Liver (tissue), 9 donors: ENCODE measurements around the gene IFNA16. TPM values are rescaled to one million over a fixed set of nuclear protein-coding genes. Genes with fewer than 3 reads are reported as not detected.
"Not testable (repeated sequence)": the region's sequence is repeated elsewhere in the genome, so short reads cannot be mapped to it uniquely, and the experiment has no call there.

Experiments
- DNase-seq: peaks from one replicate; pipeline ENCODE4 v3.0.0-alpha.2; 2017; ENCODE audit warnings: low spot score
- H3K27ac ChIP-seq, 2 donors: one replicate each; pipeline ENCODE4 v1.7.0; 2013; ENCODE audit warnings: inconsistent platforms in 2 of 2, low read length in 2 of 2, control low read depth in 1 of 2, low read depth in 1 of 2, mild to moderate bottlenecking in 1 of 2
- H3K27me3 ChIP-seq, 4 donors: one replicate each; pipeline versions ENCODE4 v1.6.1 to v1.7.0; 2013; ENCODE audit warnings: low read length in 3 of 4, inconsistent platforms in 1 of 4, mild to moderate bottlenecking in 1 of 4, moderate library complexity in 1 of 4; ENCODE audit not compliant: control insufficient read depth in 4 of 4, insufficient read depth in 4 of 4
- H3K36me3 ChIP-seq, 4 donors: one replicate each; pipeline versions ENCODE4 v1.6.1 to v1.7.0; 2013; ENCODE audit warnings: low read length in 3 of 4, mild to moderate bottlenecking in 3 of 4, low read depth in 1 of 4, moderate library complexity in 1 of 4; ENCODE audit not compliant: control insufficient read depth in 4 of 4, insufficient read depth in 3 of 4
- H3K4me1 ChIP-seq, 4 donors: one replicate each; pipeline versions ENCODE4 v1.6.1 to v1.7.0; 2013; ENCODE audit warnings: low read length in 3 of 4, mild to moderate bottlenecking in 3 of 4, moderate library complexity in 1 of 4; ENCODE audit not compliant: control insufficient read depth in 4 of 4, insufficient read depth in 4 of 4
- H3K4me3 ChIP-seq, 3 donors: one replicate each; pipeline versions ENCODE4 v1.6.1 to v1.7.0; 2013; ENCODE audit warnings: low read length in 3 of 3, control low read depth in 1 of 3, low read depth in 1 of 3, mild to moderate bottlenecking in 1 of 3
- H3K9ac ChIP-seq, 2 donors: one replicate each; pipeline ENCODE4 v1.7.0; 2013; ENCODE audit warnings: low read length in 2 of 2, mild to moderate bottlenecking in 2 of 2, moderate library complexity in 2 of 2, control low read depth in 1 of 2, low read depth in 1 of 2
- H3K9me3 ChIP-seq, 4 donors: one replicate each; pipeline versions ENCODE4 v1.6.1 to v1.7.0; 2013; ENCODE audit warnings: low read length in 3 of 4; ENCODE audit not compliant: control insufficient read depth in 4 of 4
- EGR1 ChIP-seq, 2 donors: IDR thresholded peaks; 2 replicates each; pipeline ENCODE4 v1.6.1; 2016 to 2018; ENCODE audit warnings: antibody characterized with exemption in 2 of 2, low read depth in 2 of 2
- FOXA1 ChIP-seq: IDR thresholded peaks from 2 replicates; pipeline ENCODE4 v1.6.1; 2016; ENCODE audit warnings: antibody characterized with exemption
- FOXA2 ChIP-seq: IDR thresholded peaks from 2 replicates; pipeline ENCODE4 v1.6.1; 2016; ENCODE audit warnings: antibody characterized with exemption
- GABPA ChIP-seq, 2 donors: IDR thresholded peaks in 1 of 2; conservative IDR thresholded peaks in 1 of 2; 2 replicates each; pipeline ENCODE4 v1.6.1; 2016; ENCODE audit warnings: antibody characterized with exemption in 2 of 2, mild to moderate bottlenecking in 1 of 2, moderate library complexity in 1 of 2
- HNF4A ChIP-seq, 2 donors: conservative IDR thresholded peaks; 2 replicates each; pipeline ENCODE4 v1.6.1; 2016; ENCODE audit warnings: antibody characterized with exemption in 2 of 2, mild to moderate bottlenecking in 2 of 2
- HNF4G ChIP-seq: IDR thresholded peaks from 2 replicates; pipeline ENCODE4 v1.6.1; 2016; ENCODE audit warnings: antibody characterized with exemption
- JUND ChIP-seq, 2 donors: IDR thresholded peaks; 2 replicates each; pipeline ENCODE4 v1.6.1; 2016; ENCODE audit warnings: antibody characterized with exemption in 2 of 2
- NR2F2 ChIP-seq: IDR thresholded peaks from 2 replicates; pipeline ENCODE4 v1.6.1; 2016; ENCODE audit warnings: antibody characterized with exemption
- RAD21 ChIP-seq, 2 donors: IDR thresholded peaks; 2 replicates each; pipeline ENCODE4 v1.6.1; 2016; ENCODE audit warnings: antibody characterized with exemption in 2 of 2, mild to moderate bottlenecking in 2 of 2
- RXRA ChIP-seq, 2 donors: IDR thresholded peaks; 2 replicates each; pipeline ENCODE4 v1.6.1; 2017 to 2018; ENCODE audit warnings: antibody characterized with exemption in 2 of 2, mild to moderate bottlenecking in 1 of 2
- SP1 ChIP-seq: IDR thresholded peaks from 2 replicates; pipeline ENCODE4 v1.6.1; 2018; ENCODE audit warnings: antibody characterized with exemption, mild to moderate bottlenecking
- TAF1 ChIP-seq: conservative IDR thresholded peaks from 2 replicates; pipeline ENCODE4 v1.6.1; 2016; ENCODE audit warnings: antibody characterized with exemption, mild to moderate bottlenecking
- YY1 ChIP-seq: IDR thresholded peaks from 2 replicates; pipeline ENCODE4 v1.6.1; 2016; ENCODE audit warnings: antibody characterized with exemption, mild to moderate bottlenecking
- WGBS: extraction: QIAGEN DNeasy Blood & Tissue Kit; methylation state at CpG from one replicate; pipeline ENCODE4 v1.1.7; 2013; 5-methylcytosine and 5-hydroxymethylcytosine counted together
- polyA plus RNA-seq, 2 donors: library from polyadenylated mRNA; stranded (reverse) in 1 of 2; unstranded in 1 of 2; fragments of 200-250 nt in 1 of 2; fragments of >200 nt in 1 of 2; fragmentation: Nextera tagmentation in 1 of 2; extraction: Ambion mirVana in 1 of 2; gene quantifications; one replicate each; pipeline versions ENCODE4 v1.2.1 to v1.2.3, GENCODE V29; 2013 to 2015
- total RNA-seq, 2 donors: library from RNA; depleted of rRNA; stranded (reverse); fragments of >200 nt; gene quantifications; one replicate each; pipeline ENCODE4 v1.2.3, GENCODE V29; 2014
- TF ChIP-seq, protein P1 (sequence below): IDR thresholded peaks from 2 replicates; pipeline ENCODE4 v1.6.1; 2016; ENCODE audit warnings: antibody characterized with exemption, mild to moderate bottlenecking
- TF ChIP-seq, protein P2 (sequence below): fragments of 150-350 bp; IDR thresholded peaks from 2 replicates; pipeline ENCODE4 v1.5.1; 2017; ENCODE audit warnings: improper control_type of control experiment, low read depth, low read length; ENCODE audit not compliant: missing input control
- TF ChIP-seq, protein P3 (sequence below): IDR thresholded peaks from 2 replicates; pipeline ENCODE4 v1.6.1; 2016; ENCODE audit warnings: antibody characterized with exemption
- donor health status: healthy.
- donor health status: healthy.
- donor health status: healthy.
- donor health status: healthy.
- donor health status: healthy.

The IFNA16 gene
- total and polyA plus RNA-seq, 4 donors = not detected

DNA sequence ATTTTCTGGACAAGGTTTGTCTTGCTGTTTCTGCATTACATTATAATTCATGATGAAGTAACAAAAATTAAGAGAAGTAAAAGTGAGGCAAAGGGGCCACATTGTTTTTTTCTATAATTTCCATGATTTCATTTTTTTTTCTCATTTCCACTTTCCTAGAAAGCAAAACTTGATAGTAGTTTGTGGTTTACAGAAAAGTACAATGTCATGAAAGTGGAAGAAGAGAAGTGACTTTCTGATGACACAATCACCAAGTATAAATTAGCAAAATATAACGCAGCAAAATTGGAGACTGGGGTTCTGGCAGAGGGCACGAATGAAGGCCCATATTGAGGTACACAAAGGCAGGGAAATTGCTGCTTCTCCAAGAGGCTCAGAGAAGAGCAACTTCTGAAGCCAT, 27.7 kb upstream of the IFNA16 start:
- Histone ChIP-seq H3K4me1 (no peaks in the 10 kb centered on the region), H3K36me3 (no peaks in the 10 kb centered on the region), H3K27me3 (peaks cover 0 to under 1% (median 0%) of the 10 kb centered on the region in 4 donors), H3K9me3 (no peaks in the 10 kb centered on the region), H3K27ac (no peak overlapping the region), H3K4me3 (no peak overlapping the region), H3K9ac (no peak overlapping the region)
- TF ChIP-seq RAD21 (IDR thresholded peaks at IDR 0.05) (no peak), SP1 (no peak), TAF1 (no peak), JUND (IDR thresholded peaks at IDR 0.05) (no peak), EGR1 (IDR thresholded peaks at IDR 0.05; ENCODE audit: low read depth in 2 of 2) (no peak)
- TF ChIP-seq, protein P1, sequence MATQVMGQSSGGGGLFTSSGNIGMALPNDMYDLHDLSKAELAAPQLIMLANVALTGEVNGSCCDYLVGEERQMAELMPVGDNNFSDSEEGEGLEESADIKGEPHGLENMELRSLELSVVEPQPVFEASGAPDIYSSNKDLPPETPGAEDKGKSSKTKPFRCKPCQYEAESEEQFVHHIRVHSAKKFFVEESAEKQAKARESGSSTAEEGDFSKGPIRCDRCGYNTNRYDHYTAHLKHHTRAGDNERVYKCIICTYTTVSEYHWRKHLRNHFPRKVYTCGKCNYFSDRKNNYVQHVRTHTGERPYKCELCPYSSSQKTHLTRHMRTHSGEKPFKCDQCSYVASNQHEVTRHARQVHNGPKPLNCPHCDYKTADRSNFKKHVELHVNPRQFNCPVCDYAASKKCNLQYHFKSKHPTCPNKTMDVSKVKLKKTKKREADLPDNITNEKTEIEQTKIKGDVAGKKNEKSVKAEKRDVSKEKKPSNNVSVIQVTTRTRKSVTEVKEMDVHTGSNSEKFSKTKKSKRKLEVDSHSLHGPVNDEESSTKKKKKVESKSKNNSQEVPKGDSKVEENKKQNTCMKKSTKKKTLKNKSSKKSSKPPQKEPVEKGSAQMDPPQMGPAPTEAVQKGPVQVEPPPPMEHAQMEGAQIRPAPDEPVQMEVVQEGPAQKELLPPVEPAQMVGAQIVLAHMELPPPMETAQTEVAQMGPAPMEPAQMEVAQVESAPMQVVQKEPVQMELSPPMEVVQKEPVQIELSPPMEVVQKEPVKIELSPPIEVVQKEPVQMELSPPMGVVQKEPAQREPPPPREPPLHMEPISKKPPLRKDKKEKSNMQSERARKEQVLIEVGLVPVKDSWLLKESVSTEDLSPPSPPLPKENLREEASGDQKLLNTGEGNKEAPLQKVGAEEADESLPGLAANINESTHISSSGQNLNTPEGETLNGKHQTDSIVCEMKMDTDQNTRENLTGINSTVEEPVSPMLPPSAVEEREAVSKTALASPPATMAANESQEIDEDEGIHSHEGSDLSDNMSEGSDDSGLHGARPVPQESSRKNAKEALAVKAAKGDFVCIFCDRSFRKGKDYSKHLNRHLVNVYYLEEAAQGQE = no peak
- WGBS = 39% methylated on average over 2 of the region's 2 CpGs
- DNase-seq = no peak

DNA sequence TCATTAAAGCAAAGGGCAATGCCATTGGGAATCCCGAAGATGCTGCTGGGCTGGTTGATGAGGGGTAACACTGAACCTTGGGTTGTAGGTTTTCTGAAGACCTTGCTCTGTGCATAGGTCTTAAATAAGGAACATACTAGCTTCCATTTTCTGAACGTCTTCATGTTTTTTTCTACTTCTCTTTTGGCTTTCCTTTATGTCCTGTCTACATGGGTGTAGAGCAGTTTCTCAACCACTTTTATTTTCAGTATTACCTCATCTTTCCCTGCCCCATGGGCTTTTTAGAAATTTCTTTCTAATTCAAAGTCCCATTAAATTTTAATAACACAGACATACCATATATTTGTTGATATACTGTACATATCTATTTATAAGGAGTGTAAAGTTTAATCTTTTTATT, 22.8 kb upstream of the IFNA16 start, which contains the start of gene IFNA14:
TSS of gene IFNA14 (minus strand) at position 95 of the 400 bp plus-strand sequence. CDS start at position 25, 70 bp downstream.
- no peak within 1 kb of the TSS for H3K4me3 ChIP-seq
- no peaks in the 10 kb centered on the region for H3K36me3 ChIP-seq
- no peak within 1 kb of the TSS for H3K27ac ChIP-seq
- no peak within 1 kb of the TSS for H3K9ac ChIP-seq
- no peaks in the 10 kb centered on the region for H3K4me1 ChIP-seq
- no peak for TF ChIP-seq RXRA (IDR thresholded peaks at IDR 0.05)
- TF ChIP-seq NR2F2 = no peak
- TF ChIP-seq FOXA1 = no peak
- TF ChIP-seq FOXA2 = no peak
- TF ChIP-seq GABPA (IDR thresholded peaks at IDR 0.05 in 1 of 2, conservative IDR thresholded peaks at IDR 0.05 in 1 of 2) = no peak
- TF ChIP-seq, protein P2, sequence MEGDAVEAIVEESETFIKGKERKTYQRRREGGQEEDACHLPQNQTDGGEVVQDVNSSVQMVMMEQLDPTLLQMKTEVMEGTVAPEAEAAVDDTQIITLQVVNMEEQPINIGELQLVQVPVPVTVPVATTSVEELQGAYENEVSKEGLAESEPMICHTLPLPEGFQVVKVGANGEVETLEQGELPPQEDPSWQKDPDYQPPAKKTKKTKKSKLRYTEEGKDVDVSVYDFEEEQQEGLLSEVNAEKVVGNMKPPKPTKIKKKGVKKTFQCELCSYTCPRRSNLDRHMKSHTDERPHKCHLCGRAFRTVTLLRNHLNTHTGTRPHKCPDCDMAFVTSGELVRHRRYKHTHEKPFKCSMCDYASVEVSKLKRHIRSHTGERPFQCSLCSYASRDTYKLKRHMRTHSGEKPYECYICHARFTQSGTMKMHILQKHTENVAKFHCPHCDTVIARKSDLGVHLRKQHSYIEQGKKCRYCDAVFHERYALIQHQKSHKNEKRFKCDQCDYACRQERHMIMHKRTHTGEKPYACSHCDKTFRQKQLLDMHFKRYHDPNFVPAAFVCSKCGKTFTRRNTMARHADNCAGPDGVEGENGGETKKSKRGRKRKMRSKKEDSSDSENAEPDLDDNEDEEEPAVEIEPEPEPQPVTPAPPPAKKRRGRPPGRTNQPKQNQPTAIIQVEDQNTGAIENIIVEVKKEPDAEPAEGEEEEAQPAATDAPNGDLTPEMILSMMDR = no peak
- no peak for TF ChIP-seq RAD21 (IDR thresholded peaks at IDR 0.05)
- no peak for TF ChIP-seq HNF4A (conservative IDR thresholded peaks at IDR 0.05)
- TF ChIP-seq YY1 = no peak
- TF ChIP-seq TAF1 = no peak
- no peak for TF ChIP-seq HNF4G
- no peak for TF ChIP-seq EGR1 (IDR thresholded peaks at IDR 0.05; ENCODE audit: low read depth in 2 of 2)
- TF ChIP-seq SP1 = no peak
- TF ChIP-seq, protein P3, sequence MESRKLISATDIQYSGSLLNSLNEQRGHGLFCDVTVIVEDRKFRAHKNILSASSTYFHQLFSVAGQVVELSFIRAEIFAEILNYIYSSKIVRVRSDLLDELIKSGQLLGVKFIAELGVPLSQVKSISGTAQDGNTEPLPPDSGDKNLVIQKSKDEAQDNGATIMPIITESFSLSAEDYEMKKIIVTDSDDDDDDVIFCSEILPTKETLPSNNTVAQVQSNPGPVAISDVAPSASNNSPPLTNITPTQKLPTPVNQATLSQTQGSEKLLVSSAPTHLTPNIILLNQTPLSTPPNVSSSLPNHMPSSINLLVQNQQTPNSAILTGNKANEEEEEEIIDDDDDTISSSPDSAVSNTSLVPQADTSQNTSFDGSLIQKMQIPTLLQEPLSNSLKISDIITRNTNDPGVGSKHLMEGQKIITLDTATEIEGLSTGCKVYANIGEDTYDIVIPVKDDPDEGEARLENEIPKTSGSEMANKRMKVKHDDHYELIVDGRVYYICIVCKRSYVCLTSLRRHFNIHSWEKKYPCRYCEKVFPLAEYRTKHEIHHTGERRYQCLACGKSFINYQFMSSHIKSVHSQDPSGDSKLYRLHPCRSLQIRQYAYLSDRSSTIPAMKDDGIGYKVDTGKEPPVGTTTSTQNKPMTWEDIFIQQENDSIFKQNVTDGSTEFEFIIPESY = no peak
- H3K9me3 ChIP-seq = no peaks in the 10 kb centered on the region
- no peak for DNase-seq
- WGBS = 68% methylated on average over 2 of the region's 2 CpGs
- H3K27me3 ChIP-seq = no peaks in the 10 kb centered on the region

DNA sequence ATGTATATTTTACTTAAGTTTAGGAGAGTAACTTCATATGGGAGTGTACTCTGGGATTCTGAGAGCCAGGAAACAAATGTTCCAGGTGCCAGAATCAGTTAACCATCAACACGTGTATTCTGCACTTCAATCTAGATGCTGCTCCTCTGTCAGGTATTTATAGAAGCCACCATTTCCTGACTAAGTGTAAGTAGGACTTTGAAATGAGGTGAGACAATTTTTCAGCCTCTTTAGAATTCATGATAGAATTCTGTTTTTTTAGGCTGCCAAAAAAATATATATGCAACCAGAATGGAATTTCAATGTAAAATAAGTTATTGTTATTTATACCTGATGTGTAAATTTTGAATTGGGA, 19.2 kb upstream of the IFNA16 start:
- 19% methylated on average over 1 of the region's 1 CpG for WGBS

More for the DNA sequence above, 19.2 kb upstream of the IFNA16 start:
- not testable (repeated sequence) for H3K9ac ChIP-seq, DNase-seq, H3K36me3 ChIP-seq, H3K9me3 ChIP-seq, H3K27me3 ChIP-seq, H3K4me3 ChIP-seq, H3K27ac ChIP-seq, H3K4me1 ChIP-seq
